BE2C (cell line): ENCODE measurements around the gene GRIN2A.

Experiments used
- DNase-seq: peaks from one replicate; pipeline ENCODE4 v3.0.0-alpha.2; 2020
- H3K27me3 ChIP-seq: fragments of 250-450 bp; sonication (Bioruptor Pico); 2 replicates; pipeline ENCODE4 v1.5.1; 2020; ENCODE audit warnings: mild to moderate bottlenecking
- H3K36me3 ChIP-seq: fragments of 250-450 bp; sonication (Bioruptor Pico); 2 replicates; pipeline ENCODE4 v1.5.1; 2020; ENCODE audit warnings: mild to moderate bottlenecking
- H3K4me1 ChIP-seq: fragments of 250-450 bp; sonication (Bioruptor Pico); 2 replicates; pipeline ENCODE4 v1.5.1; 2020
- H3K4me3 ChIP-seq: 2 replicates; pipeline ENCODE4 v1.5.1; 2011; ENCODE audit warnings: low read depth, low read length
- H3K9me3 ChIP-seq: fragments of 250-450 bp; sonication (Bioruptor Pico); 2 replicates; pipeline ENCODE4 v1.5.1; 2020
- TF ChIP-seq, protein P1 (sequence below): IDR thresholded peaks from 2 replicates; pipeline ENCODE4 v1.5.1; 2012; ENCODE audit warnings: mild to moderate bottlenecking, low read depth, low read length

Gene GRIN2A

DNA sequence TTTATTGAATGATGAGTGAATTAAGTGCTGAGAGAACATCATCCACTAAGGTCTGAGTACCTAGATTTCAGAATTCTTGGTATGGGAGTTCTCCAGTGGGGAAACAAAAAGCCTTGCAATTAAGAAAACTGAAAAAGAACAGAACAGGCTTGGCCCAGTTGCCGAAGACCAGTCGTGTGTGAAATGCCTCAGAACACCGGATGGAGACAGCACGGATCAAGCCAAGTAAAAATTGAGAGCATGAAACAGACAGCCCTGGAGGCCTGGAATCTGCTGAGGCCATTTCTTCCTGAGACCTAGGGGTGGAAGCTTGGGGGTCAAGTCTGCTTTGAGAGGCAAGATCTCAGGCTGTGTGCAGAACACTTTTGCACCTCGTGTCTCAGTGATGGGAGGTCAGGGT lies 43.3 kb downstream of the GRIN2A start:
- TF ChIP-seq, protein P1, sequence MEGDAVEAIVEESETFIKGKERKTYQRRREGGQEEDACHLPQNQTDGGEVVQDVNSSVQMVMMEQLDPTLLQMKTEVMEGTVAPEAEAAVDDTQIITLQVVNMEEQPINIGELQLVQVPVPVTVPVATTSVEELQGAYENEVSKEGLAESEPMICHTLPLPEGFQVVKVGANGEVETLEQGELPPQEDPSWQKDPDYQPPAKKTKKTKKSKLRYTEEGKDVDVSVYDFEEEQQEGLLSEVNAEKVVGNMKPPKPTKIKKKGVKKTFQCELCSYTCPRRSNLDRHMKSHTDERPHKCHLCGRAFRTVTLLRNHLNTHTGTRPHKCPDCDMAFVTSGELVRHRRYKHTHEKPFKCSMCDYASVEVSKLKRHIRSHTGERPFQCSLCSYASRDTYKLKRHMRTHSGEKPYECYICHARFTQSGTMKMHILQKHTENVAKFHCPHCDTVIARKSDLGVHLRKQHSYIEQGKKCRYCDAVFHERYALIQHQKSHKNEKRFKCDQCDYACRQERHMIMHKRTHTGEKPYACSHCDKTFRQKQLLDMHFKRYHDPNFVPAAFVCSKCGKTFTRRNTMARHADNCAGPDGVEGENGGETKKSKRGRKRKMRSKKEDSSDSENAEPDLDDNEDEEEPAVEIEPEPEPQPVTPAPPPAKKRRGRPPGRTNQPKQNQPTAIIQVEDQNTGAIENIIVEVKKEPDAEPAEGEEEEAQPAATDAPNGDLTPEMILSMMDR = no peak
- H3K4me3 ChIP-seq = no peak overlapping the region
- no peak for DNase-seq

GRCh38 chr16:10137341-10137740 lies 44.9 kb downstream of the GRIN2A start:
- H3K4me3 ChIP-seq = no peak overlapping the region
- no peak for DNase-seq
- H3K36me3 ChIP-seq = no peaks in the 10 kb centered on the region
- no peaks in the 10 kb centered on the region for H3K9me3 ChIP-seq
- no peaks in the 10 kb centered on the region for H3K27me3 ChIP-seq
- TF ChIP-seq, protein P1 = no peak
- H3K4me1 ChIP-seq = no peaks in the 10 kb centered on the region

More for the DNA sequence above, 43.3 kb downstream of the GRIN2A start:
- no peaks in the 10 kb centered on the region for H3K4me1 ChIP-seq
- H3K36me3 ChIP-seq = no peaks in the 10 kb centered on the region
- no peaks in the 10 kb centered on the region for H3K9me3 ChIP-seq
- H3K27me3 ChIP-seq = no peaks in the 10 kb centered on the region

DNA sequence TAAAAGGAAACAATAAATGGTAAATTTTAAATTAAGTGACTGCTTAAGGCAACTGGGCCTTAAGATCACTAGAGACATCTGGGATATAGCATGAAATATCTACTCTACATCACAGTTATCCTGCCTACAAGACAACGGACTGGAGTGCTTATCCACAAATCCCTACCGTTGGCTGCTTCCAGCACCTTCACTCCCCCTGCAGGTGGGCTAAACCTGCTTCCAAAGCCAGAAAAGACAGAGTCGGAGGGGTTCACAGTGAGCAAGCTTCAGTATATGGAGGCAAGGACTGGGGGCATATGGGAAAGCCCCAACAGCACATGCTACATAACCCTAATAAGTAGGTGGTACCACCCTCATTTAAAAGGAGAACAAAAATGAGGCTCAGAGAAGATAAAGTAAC lies 45.3 kb downstream of the GRIN2A start:
- no peaks in the 10 kb centered on the region for H3K4me1 ChIP-seq
- no peaks in the 10 kb centered on the region for H3K27me3 ChIP-seq
- H3K4me3 ChIP-seq = no peak overlapping the region
- no peak for DNase-seq
- H3K9me3 ChIP-seq = no peaks in the 10 kb centered on the region
- H3K36me3 ChIP-seq = no peaks in the 10 kb centered on the region
- TF ChIP-seq, protein P1 = no peak

DNA sequence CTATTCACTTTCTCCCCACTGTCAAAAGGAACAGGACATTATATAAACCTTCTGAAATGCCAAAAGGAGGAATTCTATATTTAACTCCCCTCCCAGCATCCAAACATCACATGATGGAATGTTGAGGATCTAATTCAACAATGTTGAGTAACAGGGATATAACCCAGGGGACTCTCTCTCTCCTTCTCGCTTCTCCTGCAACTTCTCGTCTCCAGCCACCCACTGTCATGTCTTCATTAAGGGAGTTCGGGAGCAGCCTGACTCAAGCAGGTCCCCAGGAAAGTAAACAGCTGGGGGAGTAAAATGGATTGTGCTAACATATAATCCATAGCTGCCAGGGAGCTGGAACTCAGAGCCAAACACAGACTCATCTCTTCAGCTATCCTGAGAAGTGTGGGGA lies 51.7 kb downstream of the GRIN2A start:
- TF ChIP-seq, protein P1 = no peak
- H3K9me3 ChIP-seq = no peaks in the 10 kb centered on the region
- H3K27me3 ChIP-seq = no peaks in the 10 kb centered on the region
- no peaks in the 10 kb centered on the region for H3K4me1 ChIP-seq
- H3K36me3 ChIP-seq = no peaks in the 10 kb centered on the region
- no peak overlapping the region for H3K4me3 ChIP-seq
- DNase-seq = no peak

DNA sequence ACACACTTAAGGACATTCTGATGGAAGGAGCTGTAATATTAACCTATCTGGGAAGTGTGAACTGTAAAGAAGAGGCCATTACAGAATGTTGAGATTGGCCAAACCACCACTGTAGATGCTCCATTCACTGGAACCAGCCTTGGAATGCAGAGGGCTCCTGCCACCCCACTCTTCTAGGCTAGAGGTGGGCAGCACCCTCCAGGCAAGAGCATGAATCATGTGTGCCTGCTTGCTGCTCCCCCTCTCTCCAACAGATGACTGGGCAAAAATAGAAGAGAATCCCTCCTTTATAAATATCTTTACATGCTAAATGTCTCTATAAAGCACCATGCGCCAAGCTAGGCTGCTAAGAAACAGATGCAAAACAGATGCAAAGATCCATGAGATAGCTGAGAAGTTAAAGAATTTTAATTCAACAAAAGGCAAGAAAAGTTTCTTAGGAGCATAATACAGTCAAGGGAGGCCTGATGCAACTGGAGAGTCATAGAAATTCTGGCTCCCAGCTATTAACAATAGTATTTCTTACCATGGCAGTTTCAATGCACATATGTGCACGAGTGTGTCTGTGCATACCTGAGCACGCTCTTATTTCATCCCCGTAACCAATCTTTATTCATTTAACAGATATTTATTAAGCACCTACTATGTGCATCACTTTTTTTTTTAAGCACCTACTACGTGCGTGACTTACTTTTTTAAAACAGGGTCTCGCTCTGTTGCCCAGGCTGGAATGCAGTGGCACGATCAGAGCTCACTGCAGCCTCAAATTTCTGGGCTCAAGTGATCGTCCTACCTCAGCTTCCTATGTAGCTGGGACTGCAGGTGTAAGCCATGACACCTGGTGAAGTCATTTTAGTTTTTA lies 53.6 kb downstream of the GRIN2A start:
- Histone ChIP-seq H3K27me3 (no peaks in the 10 kb centered on the region), H3K9me3 (no peaks in the 10 kb centered on the region)

DNA sequence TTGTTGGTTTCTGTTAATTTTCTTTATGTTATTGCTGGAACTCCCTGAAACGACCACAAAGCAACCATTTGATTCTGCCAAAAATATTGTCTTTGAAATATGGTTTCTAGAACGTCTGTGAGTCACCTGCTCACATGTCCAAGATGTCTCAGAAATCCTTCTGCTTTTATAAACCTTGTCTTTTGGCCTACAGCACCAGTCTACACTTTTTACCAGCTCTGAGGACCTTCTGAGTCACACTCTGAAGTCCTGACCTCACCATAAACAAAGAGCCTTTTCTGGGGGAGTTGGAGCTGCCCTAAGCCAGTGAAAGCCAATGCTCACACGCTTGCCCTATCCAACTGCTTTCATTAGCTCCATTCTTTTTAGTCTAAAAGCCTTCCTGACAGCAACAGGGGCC lies 55.5 kb downstream of the GRIN2A start:
- DNase-seq = no peak
- Histone ChIP-seq H3K4me1 (no peaks in the 10 kb centered on the region), H3K9me3 (no peaks in the 10 kb centered on the region), H3K36me3 (no peaks in the 10 kb centered on the region), H3K27me3 (no peaks in the 10 kb centered on the region), H3K4me3 (no peak overlapping the region)
- TF ChIP-seq, protein P1 = no peak

More for the DNA sequence above, 53.6 kb downstream of the GRIN2A start:
- Histone ChIP-seq H3K4me1 (no peaks in the 10 kb centered on the region), H3K4me3 (no peak overlapping the region), H3K36me3 (no peaks in the 10 kb centered on the region)
- no peak for DNase-seq
- TF ChIP-seq, protein P1 = no peak
